DMS153 treated with DMSO at 0.1 percent for 48 hours (cell line): ENCODE data around the gene RNF222.

Experiments used
- DNase-seq: peaks from one replicate; lab custom pipeline; 2025; ENCODE audit not compliant: unreplicated experiment; lab: John Stamatoyannopoulos, UW

Gene RNF222

GRCh38 chr17:8397636-8398035, at the start of gene RNF222:
TSS of gene RNF222 (minus strand) at chr17:8397827. CDS start at chr17:8393461, 4,366 bp downstream.
- no peak for DNase-seq

- DNase-seq, result no peak
Observed at GRCh38 chr17:8445536-8445935, 47.9 kb upstream of the RNF222 start.

GRCh38 chr17:8444494-8444893, 46.9 kb upstream of the RNF222 start:
- DNase-seq, result no peak

- no peak for DNase-seq
Observed at GRCh38 chr17:8443756-8444155, 46.1 kb upstream of the RNF222 start.

- no peak for DNase-seq
Observed at GRCh38 chr17:8442310-8442709, 44.7 kb upstream of the RNF222 start.

GRCh38 chr17:8441690-8442089, 44.1 kb upstream of the RNF222 start:
- DNase-seq, result no peak

GRCh38 chr17:8439681-8440080, 42.1 kb upstream of the RNF222 start:
- no peak for DNase-seq

- DNase-seq, result no peak
Observed at GRCh38 chr17:8438441-8438840, 40.8 kb upstream of the RNF222 start.

- no peak for DNase-seq
Observed at GRCh38 chr17:8436844-8437171, 39.2 kb upstream of the RNF222 start.

- DNase-seq, result no peak
Observed at GRCh38 chr17:8436169-8436843, 38.7 kb upstream of the RNF222 start.

- peak; percentile 30 for DNase-seq
Observed at GRCh38 chr17:8435245-8436168, 37.9 kb upstream of the RNF222 start, which contains the start of gene NDEL1. TSS of gene NDEL1 (plus strand) at chr17:8435884. CDS start at chr17:8444272, 8,388 bp downstream.

GRCh38 chr17:8430966-8431365, 33.3 kb upstream of the RNF222 start:
- DNase-seq, result no peak

- DNase-seq, result no peak
Observed at GRCh38 chr17:8426802-8427201, 29.2 kb upstream of the RNF222 start.

- no peak for DNase-seq
Observed at GRCh38 chr17:8426094-8426720, 28.6 kb upstream of the RNF222 start.

- no peak for DNase-seq
Observed at GRCh38 chr17:8421571-8421970, 23.9 kb upstream of the RNF222 start.

GRCh38 chr17:8420041-8420934, 22.7 kb upstream of the RNF222 start:
- DNase-seq, result no peak

GRCh38 chr17:8419305-8419704, 21.7 kb upstream of the RNF222 start:
- DNase-seq, result no peak

- no peak for DNase-seq
Observed at GRCh38 chr17:8418471-8418870, 20.8 kb upstream of the RNF222 start.

- DNase-seq, result no peak
Observed at GRCh38 chr17:8417806-8418205, 20.2 kb upstream of the RNF222 start.

GRCh38 chr17:8413938-8414337, 16.3 kb upstream of the RNF222 start:
- DNase-seq, result no peak

GRCh38 chr17:8413328-8413727, 15.7 kb upstream of the RNF222 start:
- DNase-seq, result no peak
